Measurements from ENCODE around the gene ARTN. TPM values are rescaled to one million over a fixed set of nuclear protein-coding genes. Genes with fewer than 3 reads are reported as not detected.

The ARTN gene
- total and polyA plus RNA-seq, 7 donors, result 0.05 to 0.79 (median 0.43) TPM; not detected in 1

DNA sequence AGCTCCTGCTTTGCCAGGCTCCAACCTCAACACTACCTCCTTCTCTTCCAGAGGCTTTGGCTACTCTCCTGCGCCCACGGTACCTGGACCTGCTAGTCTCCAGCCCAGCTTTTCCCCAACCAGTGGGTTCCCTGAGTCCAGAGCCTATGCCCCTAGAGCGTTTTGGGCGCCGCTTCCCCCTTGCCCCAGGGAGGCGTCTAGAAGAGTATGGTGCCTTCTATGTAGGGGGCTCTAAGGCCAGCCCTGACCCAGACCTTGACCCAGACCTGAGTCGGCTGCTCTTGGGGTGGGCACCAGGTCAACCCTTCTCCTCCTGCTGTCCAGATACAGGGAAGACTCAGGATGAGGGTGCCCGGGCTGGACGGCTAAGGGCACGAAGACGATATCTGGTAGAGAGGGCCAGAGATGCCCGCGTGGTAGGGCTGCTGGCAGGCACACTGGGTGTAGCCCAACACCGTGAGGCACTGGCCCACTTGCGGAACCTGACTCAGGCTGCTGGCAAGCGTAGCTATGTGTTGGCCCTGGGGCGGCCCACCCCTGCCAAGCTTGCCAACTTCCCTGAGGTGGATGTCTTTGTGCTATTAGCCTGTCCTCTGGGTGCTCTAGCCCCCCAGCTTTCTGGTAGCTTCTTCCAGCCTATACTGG is 37.9 kb downstream of the ARTN start:
- intact Hi-C loops (cut with DNase I), result loop anchor here in 1 of 2 donors (2.0 kb wide), 1 partner anchor 21 kb away; no protein-coding TSS in a partner anchor
- H3K27me3 ChIP-seq (ENCODE audit: insufficient read depth in 3 of 3, low read length in 2 of 3), result no peaks in the 10 kb centered on the region
- 64 to 82% (median 68%) methylated on average over 17 of the region's 17 CpGs for WGBS, 3 donors
- peak; percentile 63 to 88 for DNase-seq
- H3K36me3 ChIP-seq (ENCODE audit: insufficient read depth in 1 of 2, low read depth in 1 of 2), result peaks cover 2 to 37% of the 10 kb centered on the region in 2 donors
- H3K27ac ChIP-seq, result peak overlapping the region; percentile 97
- peaks cover 38% of the 10 kb centered on the region for H3K4me1 ChIP-seq
- ATAC-seq, result peak; percentile 38 to 53 (median 48)
- TF ChIP-seq, protein P1, sequence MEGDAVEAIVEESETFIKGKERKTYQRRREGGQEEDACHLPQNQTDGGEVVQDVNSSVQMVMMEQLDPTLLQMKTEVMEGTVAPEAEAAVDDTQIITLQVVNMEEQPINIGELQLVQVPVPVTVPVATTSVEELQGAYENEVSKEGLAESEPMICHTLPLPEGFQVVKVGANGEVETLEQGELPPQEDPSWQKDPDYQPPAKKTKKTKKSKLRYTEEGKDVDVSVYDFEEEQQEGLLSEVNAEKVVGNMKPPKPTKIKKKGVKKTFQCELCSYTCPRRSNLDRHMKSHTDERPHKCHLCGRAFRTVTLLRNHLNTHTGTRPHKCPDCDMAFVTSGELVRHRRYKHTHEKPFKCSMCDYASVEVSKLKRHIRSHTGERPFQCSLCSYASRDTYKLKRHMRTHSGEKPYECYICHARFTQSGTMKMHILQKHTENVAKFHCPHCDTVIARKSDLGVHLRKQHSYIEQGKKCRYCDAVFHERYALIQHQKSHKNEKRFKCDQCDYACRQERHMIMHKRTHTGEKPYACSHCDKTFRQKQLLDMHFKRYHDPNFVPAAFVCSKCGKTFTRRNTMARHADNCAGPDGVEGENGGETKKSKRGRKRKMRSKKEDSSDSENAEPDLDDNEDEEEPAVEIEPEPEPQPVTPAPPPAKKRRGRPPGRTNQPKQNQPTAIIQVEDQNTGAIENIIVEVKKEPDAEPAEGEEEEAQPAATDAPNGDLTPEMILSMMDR (IDR thresholded peaks at IDR 0.05), result no peak
- H3K9me3 ChIP-seq, result no peaks in the 10 kb centered on the region
- H3K4me3 ChIP-seq, result peak overlapping the region; percentile 99

DNA sequence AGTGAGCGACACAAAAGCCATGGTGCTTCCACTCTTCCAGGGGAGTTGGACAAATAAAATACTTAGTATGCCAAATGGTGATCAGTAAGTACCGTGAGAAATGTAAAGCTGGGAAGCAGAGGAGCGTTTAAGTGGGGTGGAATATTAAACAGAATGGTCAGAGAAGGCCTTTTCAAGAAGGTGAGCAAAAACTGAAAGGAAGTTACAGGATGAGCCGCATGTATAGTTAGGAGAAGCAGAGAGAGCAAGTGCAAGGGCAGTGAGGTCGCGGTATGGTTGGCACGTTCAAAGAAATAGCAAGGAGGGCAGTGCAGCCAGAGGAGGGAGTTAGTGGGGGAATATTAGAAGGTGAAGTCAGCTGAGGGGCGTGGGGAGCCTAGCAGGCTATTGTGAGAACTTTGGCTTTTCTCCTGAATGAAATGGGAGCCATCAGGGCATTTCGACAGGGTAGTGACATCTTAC is 40.4 kb downstream of the ARTN start:
- H3K9me3 ChIP-seq, result no peaks in the 10 kb centered on the region
- H3K4me3 ChIP-seq, result peak overlapping the region; percentile 94
- H3K36me3 ChIP-seq (ENCODE audit: insufficient read depth in 1 of 2, low read depth in 1 of 2), result peaks cover 2 to 40% of the 10 kb centered on the region in 2 donors
- H3K4me1 ChIP-seq, result peaks cover 51% of the 10 kb centered on the region
- TF ChIP-seq, protein P1 (IDR thresholded peaks at IDR 0.05), result no peak
- no peaks in the 10 kb centered on the region for H3K27me3 ChIP-seq (ENCODE audit: insufficient read depth in 3 of 3, low read length in 2 of 3)
- intact Hi-C loops (cut with DNase I), result no loop called here
- WGBS, 3 donors, result 23 to 32% (median 25%) methylated on average over 9 of the region's 9 CpGs
- H3K27ac ChIP-seq, result peak overlapping the region; percentile 97
- DNase-seq, result no peak
- no peak for ATAC-seq

DNA sequence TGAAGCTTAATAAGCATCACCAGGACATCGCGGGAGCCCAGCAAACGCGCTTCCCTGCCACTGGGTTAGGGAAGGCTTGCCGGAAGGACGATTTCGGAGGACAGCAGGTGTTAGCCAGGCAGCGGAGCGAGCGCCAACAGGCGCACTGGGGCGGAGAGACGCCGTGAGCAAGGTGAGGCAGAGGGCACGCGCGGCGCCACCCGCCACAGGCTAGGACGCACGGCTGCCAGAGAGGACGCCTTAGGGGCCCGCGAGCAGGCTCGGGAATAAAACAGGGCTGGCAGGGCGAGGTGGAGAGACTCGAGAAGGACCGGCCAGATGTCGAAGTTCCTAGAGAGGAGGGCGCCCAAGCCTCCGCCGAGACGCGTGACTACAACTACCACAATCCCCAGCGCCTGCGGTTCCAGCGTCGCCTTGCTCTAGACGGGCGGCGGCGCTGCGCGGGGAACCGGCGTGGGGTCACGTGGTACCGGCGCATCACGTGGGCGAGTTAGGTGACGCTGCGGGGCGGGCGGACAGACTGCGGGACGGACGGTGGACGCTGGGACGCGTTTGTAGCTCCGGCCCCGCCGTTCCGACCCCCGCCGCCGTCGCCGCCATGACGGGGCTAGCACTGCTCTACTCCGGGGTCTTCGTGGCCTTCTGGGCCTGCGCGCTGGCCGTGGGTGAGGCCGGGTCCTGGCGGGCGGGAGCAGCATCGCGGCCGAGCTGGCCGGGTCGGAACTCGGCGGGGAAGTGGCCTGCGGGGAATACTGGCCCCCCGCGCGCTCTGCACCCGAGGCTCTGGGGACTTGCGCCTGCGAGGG is 41.0 kb downstream of the ARTN start, which contains the start of gene ATP6V0B:
Gene ATP6V0B (plus strand): TSS at position 518 of the 806 bp plus-strand sequence. CDS start 81 bp downstream, at position 599.
- peak; percentile 97 to 99 for DNase-seq
- H3K27me3 ChIP-seq (ENCODE audit: insufficient read depth in 3 of 3, low read length in 2 of 3), result no peaks in the 10 kb centered on the region
- H3K9me3 ChIP-seq, result no peaks in the 10 kb centered on the region
- WGBS, 3 donors, result 0 to 1% (median 0%) methylated on average over 55 to 93 of the region's 93 CpGs
- TF ChIP-seq, protein P1 (IDR thresholded peaks at IDR 0.05), result peak; percentile 25
- ATAC-seq, result peak; percentile 80 to 85 (median 82)
- peaks cover 2 to 40% of the 10 kb centered on the region in 2 donors for H3K36me3 ChIP-seq (ENCODE audit: insufficient read depth in 1 of 2, low read depth in 1 of 2)
- peak within 1 kb of the TSS; percentile 97 for H3K27ac ChIP-seq
- peak within 1 kb of the TSS; percentile 94 for H3K4me3 ChIP-seq
- intact Hi-C loops (cut with DNase I), result no loop called here
- H3K4me1 ChIP-seq, result peaks cover 51% of the 10 kb centered on the region

DNA sequence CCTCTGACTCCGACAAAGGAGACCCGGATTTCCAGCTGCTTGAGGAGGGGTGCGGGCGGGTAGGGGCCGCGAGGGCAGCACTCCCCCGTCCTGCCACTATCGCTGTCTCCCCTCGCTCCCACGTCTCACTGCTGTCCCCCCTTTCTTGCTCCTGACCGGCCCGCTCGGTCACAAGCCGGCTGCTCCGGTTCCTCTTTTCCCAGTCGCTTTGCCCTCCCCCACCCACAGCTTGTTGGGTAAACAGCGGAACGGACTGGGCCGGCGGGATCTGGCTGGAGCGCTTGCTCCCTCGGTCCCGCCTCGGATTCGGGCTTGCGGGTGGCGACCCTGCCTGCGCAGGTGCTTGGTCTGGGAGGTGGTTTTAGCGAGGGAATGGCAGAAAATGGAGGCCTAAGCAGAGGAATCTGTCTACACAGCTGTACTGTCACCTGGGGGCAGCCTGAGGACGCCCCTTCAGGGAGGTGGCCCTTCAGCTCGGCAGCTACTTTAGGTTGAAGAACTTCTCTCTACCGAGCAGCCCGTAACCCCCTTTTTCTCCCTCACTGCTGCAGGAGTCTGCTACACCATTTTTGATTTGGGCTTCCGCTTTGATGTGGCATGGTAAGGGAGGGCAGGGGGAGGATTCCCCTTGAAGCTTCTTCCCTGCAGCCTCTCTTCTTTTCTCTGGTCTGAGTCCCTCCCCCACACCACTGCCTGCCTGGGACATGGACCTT is 41.8 kb downstream of the ARTN start:
- Histone ChIP-seq H3K9me3 (no peaks in the 10 kb centered on the region), H3K27ac (peak overlapping the region; percentile 97), H3K27me3 (ENCODE audit: insufficient read depth in 3 of 3, low read length in 2 of 3) (no peaks in the 10 kb centered on the region), H3K36me3 (ENCODE audit: insufficient read depth in 1 of 2, low read depth in 1 of 2) (peaks cover 2 to 40% of the 10 kb centered on the region in 2 donors), H3K4me1 (peaks cover 50% of the 10 kb centered on the region), H3K4me3 (peak overlapping the region; percentile 94)
- TF ChIP-seq, protein P1 (IDR thresholded peaks at IDR 0.05), result no peak
- DNase-seq (peak; percentile 64 to 79), ATAC-seq (peak in 2 of 4 donors; percentile 7 to 12)
- WGBS, 3 donors, result 2 to 3% (median 2%) methylated on average over 26 to 34 of the region's 34 CpGs
- intact Hi-C loops (cut with DNase I), result no loop called here

Measured in psoas muscle (tissue), 8 donors.